ENCODE results near the gene DBNL. TPM values are rescaled to one million over a fixed set of nuclear protein-coding genes. Genes with fewer than 3 reads are reported as not detected.

DBNL gene
- total RNA-seq, 2 donors from 2014 or later = 118 to 120 TPM

- TF ChIP-seq CTCF (IDR thresholded peaks at IDR 0.05) = no peak
- no peak for TF ChIP-seq POLR2A (IDR thresholded peaks at IDR 0.05)
- no peak for TF ChIP-seq POLR2AphosphoS5 (IDR thresholded peaks at IDR 0.05)
- H3K4me1 ChIP-seq (replicated peaks) = no peaks in the 10 kb centered on the region
- 90% methylated on average over 5 of the region's 5 CpGs for whole genome bisulfite sequencing
- H3K27ac ChIP-seq = no peak overlapping the region
- H3K9me3 ChIP-seq = no peaks in the 10 kb centered on the region
- intact Hi-C loops (cut with DNase I) = loop anchor here (5.0 kb wide), 1 partner anchor 42 kb away; the partner anchor contains the start of gene POLD2
- no peak overlapping the region for H3K4me3 ChIP-seq
- no peak for DNase-seq (ENCODE audit: low spot score)
- peaks cover 0 to 39% of the 10 kb centered on the region in 2 donors for H3K36me3 ChIP-seq
- H3K27me3 ChIP-seq (replicated peaks; ENCODE audit: insufficient read depth) = no peaks in the 10 kb centered on the region
Observed at GRCh38 chr7:44080118-44080517, 35.6 kb downstream of the DBNL start.

GRCh38 chr7:44080686-44081265, 36.3 kb downstream of the DBNL start:
- Histone ChIP-seq H3K9me3 (no peaks in the 10 kb centered on the region), H3K27me3 (replicated peaks; ENCODE audit: insufficient read depth) (no peaks in the 10 kb centered on the region), H3K4me3 (peak overlapping the region in 1 of 2 donors; percentile 81), H3K27ac (peak overlapping the region in 1 of 2 donors; percentile 14), H3K36me3 (peaks cover 0 to 39% of the 10 kb centered on the region in 2 donors), H3K4me1 (replicated peaks) (no peaks in the 10 kb centered on the region)
- intact Hi-C loops (cut with DNase I) = loop anchor here (5.0 kb wide), 1 partner anchor 42 kb away; the partner anchor contains the start of gene POLD2
- 83% methylated on average over 11 of the region's 11 CpGs for WGBS
- no peak for TF ChIP-seq POLR2A (IDR thresholded peaks at IDR 0.05)
- no peak for DNase-seq (ENCODE audit: low spot score)

GRCh38 chr7:44081266-44081748, 36.8 kb downstream of the DBNL start:
- Histone ChIP-seq H3K36me3 (peaks cover 0 to 39% of the 10 kb centered on the region in 2 donors), H3K27me3 (replicated peaks; ENCODE audit: insufficient read depth) (no peaks in the 10 kb centered on the region), H3K27ac (peak overlapping the region in 1 of 2 donors; percentile 14), H3K4me3 (peak overlapping the region; percentile 64 to 81), H3K4me1 (replicated peaks) (no peaks in the 10 kb centered on the region), H3K9me3 (no peaks in the 10 kb centered on the region)
- WGBS = 50% methylated on average over 9 of the region's 9 CpGs
- TF ChIP-seq POLR2AphosphoS5 (IDR thresholded peaks at IDR 0.05) = no peak
- TF ChIP-seq POLR2A (IDR thresholded peaks at IDR 0.05) = no peak
- no peak for TF ChIP-seq CTCF (IDR thresholded peaks at IDR 0.05)
- intact Hi-C loops (cut with DNase I) = loop anchor here (5.0 kb wide), 1 partner anchor 41 kb away; the partner anchor contains the start of gene POLD2
- no peak for DNase-seq (ENCODE audit: low spot score)

GRCh38 chr7:44082541-44083207, 38.2 kb downstream of the DBNL start:
- intact Hi-C loops (cut with DNase I) = loop anchor here (5.0 kb wide), 1 partner anchor 40 kb away; the partner anchor contains the start of gene POLD2
- no peaks in the 10 kb centered on the region for H3K4me1 ChIP-seq (replicated peaks)
- peak; percentile 15 for TF ChIP-seq POLR2A (IDR thresholded peaks at IDR 0.05)
- peak in 2 of 4 experiments; percentile 5 to 6 for TF ChIP-seq CTCF (IDR thresholded peaks at IDR 0.05)
- peak; percentile 66 for TF ChIP-seq POLR2AphosphoS5 (IDR thresholded peaks at IDR 0.05)
- H3K9me3 ChIP-seq = no peaks in the 10 kb centered on the region
- no peaks in the 10 kb centered on the region for H3K27me3 ChIP-seq (replicated peaks; ENCODE audit: insufficient read depth)
- DNase-seq (ENCODE audit: low spot score) = peak; percentile 99
- peaks cover 0 to 29% of the 10 kb centered on the region in 2 donors for H3K36me3 ChIP-seq
- H3K27ac ChIP-seq = peak overlapping the region; percentile 83 to 85
- under 1% methylated on average over 45 of the region's 54 CpGs for WGBS
- peak overlapping the region; percentile 64 to 81 for H3K4me3 ChIP-seq

GRCh38 chr7:44083796-44084195, 39.3 kb downstream of the DBNL start:
- no peak for DNase-seq (ENCODE audit: low spot score)
- H3K4me1 ChIP-seq (replicated peaks) = no peaks in the 10 kb centered on the region

More at GRCh38 chr7:44083796-44084195, 39.3 kb downstream of the DBNL start:
- WGBS = 92% methylated on average over 3 of the region's 3 CpGs
- TF ChIP-seq CTCF (IDR thresholded peaks at IDR 0.05) (no peak), POLR2AphosphoS5 (IDR thresholded peaks at IDR 0.05) (no peak), POLR2A (IDR thresholded peaks at IDR 0.05) (no peak)
- H3K4me3 ChIP-seq = no peak overlapping the region
- no peaks in the 10 kb centered on the region for H3K9me3 ChIP-seq
- intact Hi-C loops (cut with DNase I) = loop anchor here (5.0 kb wide), 1 partner anchor 39 kb away; the partner anchor contains the start of gene POLD2
- H3K27ac ChIP-seq = no peak overlapping the region
- H3K36me3 ChIP-seq = peaks cover 0 to 20% of the 10 kb centered on the region in 2 donors
- no peaks in the 10 kb centered on the region for H3K27me3 ChIP-seq (replicated peaks; ENCODE audit: insufficient read depth)
